BJ (cell line): ENCODE data around the gene STIM2. TPM values are rescaled to one million over a fixed set of nuclear protein-coding genes. Genes with fewer than 3 reads are reported as not detected.

Source experiments
- CTCF ChIA-PET: fragments of 350-600 bp; formaldehyde crosslinking; extraction: SDS; loops from one replicate; lab custom pipeline; 2021; ENCODE audit warnings: antibody characterized with exemption, inconsistent platforms; lab: Yijun Ruan, JAX
- POLR2A ChIA-PET: fragments of 300-600 bp; sonication (Branson Sonifier 250); formaldehyde crosslinking; extraction: SDS; loops from one replicate; lab custom pipeline; 2021; ENCODE audit warnings: antibody characterized with exemption; lab: Charles Lee
- DNase-seq: peaks from one replicate; pipeline ENCODE4 v3.0.0-alpha.2; 2011; ENCODE audit warnings: low read depth
- H3K27me3 ChIP-seq: 2 replicates; pipeline ENCODE4 v1.6.0; 2011; ENCODE audit warnings: low read length; ENCODE audit not compliant: control insufficient read depth, insufficient read depth
- H3K36me3 ChIP-seq: 2 replicates; pipeline ENCODE4 v1.5.1; 2011; ENCODE audit warnings: low read length; ENCODE audit not compliant: control insufficient read depth, insufficient read depth
- H3K4me3 ChIP-seq: 2 replicates; pipeline ENCODE4 v1.5.1; 2011; ENCODE audit warnings: low read depth, mild to moderate bottlenecking, control low read depth, low read length
- CTCF ChIP-seq: IDR thresholded peaks from 2 replicates; pipeline ENCODE4 v1.5.1; 2011; ENCODE audit warnings: low read depth, mild to moderate bottlenecking, control low read depth, inconsistent platforms, low read length, moderate library complexity; ENCODE audit not compliant: insufficient read depth
- polyA plus RNA-seq: library from polyadenylated mRNA; depleted of rRNA; stranded (reverse); fragments of >200 nt; gene quantifications from 2 replicates; pipeline ENCODE4 v1.2.3, GENCODE V29; 2011

STIM2 gene
- polyA plus RNA-seq, 1 experiment: 17.8 TPM

GRCh38 chr4:26916195-26916594, 55.6 kb downstream of the STIM2 start:
- ChIA-PET CTCF (no interaction called here), POLR2A (interaction anchor here (0.6 kb wide), 2 partner anchors 87 to 1927 kb away, joined by 3 read pairs; no protein-coding TSS in a partner anchor)
- Histone ChIP-seq H3K36me3 (0 out of 2 replicates have a peak, but pooled peaks cover 1% of the 10 kb centered on the region), H3K27me3 (no peaks in the 10 kb centered on the region), H3K4me3 (no peak overlapping the region)
- DNase-seq: no peak
- TF ChIP-seq CTCF: no peak

- no peak for DNase-seq
- Histone ChIP-seq H3K4me3 (no peak overlapping the region), H3K36me3 (no peaks in the 10 kb centered on the region), H3K27me3 (no peaks in the 10 kb centered on the region)
- ChIA-PET CTCF (interaction anchor here (1.7 kb wide), 1 partner anchor 19 kb away, joined by 3 read pairs; no protein-coding TSS in a partner anchor), POLR2A (no interaction called here)
- no peak for TF ChIP-seq CTCF
Observed at GRCh38 chr4:26930964-26931363, 70.3 kb downstream of the STIM2 start.

GRCh38 chr4:26931451-26931850, 70.8 kb downstream of the STIM2 start:
- ChIA-PET POLR2A (no interaction called here), CTCF (interaction anchor here (1.7 kb wide), 1 partner anchor 20 kb away, joined by 3 read pairs; no protein-coding TSS in a partner anchor)
- Histone ChIP-seq H3K4me3 (no peak overlapping the region), H3K36me3 (no peaks in the 10 kb centered on the region), H3K27me3 (no peaks in the 10 kb centered on the region)
- DNase-seq: no peak
- no peak for TF ChIP-seq CTCF

- no peaks in the 10 kb centered on the region for H3K36me3 ChIP-seq
- ChIA-PET CTCF (interaction anchor here (1.7 kb wide), 1 partner anchor 20 kb away, joined by 3 read pairs; no protein-coding TSS in a partner anchor), POLR2A (no interaction called here)
- H3K4me3 ChIP-seq: no peak overlapping the region
- no peak for DNase-seq
- TF ChIP-seq CTCF: no peak
- no peaks in the 10 kb centered on the region for H3K27me3 ChIP-seq
Observed at GRCh38 chr4:26931966-26932365, 71.3 kb downstream of the STIM2 start.

- Histone ChIP-seq H3K27me3 (no peaks in the 10 kb centered on the region), H3K36me3 (no peaks in the 10 kb centered on the region), H3K4me3 (no peak overlapping the region)
- DNase-seq: no peak
- no peak for TF ChIP-seq CTCF
- POLR2A ChIA-PET: no interaction called here
- CTCF ChIA-PET: no interaction called here
Observed at GRCh38 chr4:26935397-26935796, 74.8 kb downstream of the STIM2 start.
